Activated naive CD4-positive, alpha-beta T cell treated with anti-CD3 and anti-CD28 coated beads for 36 hours (primary cell): ENCODE data around the gene COL23A1. TPM values are rescaled to one million over a fixed set of nuclear protein-coding genes. Genes with fewer than 3 reads are reported as not detected.
A peak's percentile ranks its signal among the peaks of the same experiment; 100 is the strongest.

Experiments
- CTCF ChIA-PET: fragments of 350-600 bp; sonication (Branson Sonifier 250); formaldehyde crosslinking; loops from one replicate; lab custom pipeline; 2021; ENCODE audit warnings: antibody characterized with exemption; lab: Charles Lee
- DNase-seq: peaks from one replicate; pipeline ENCODE4 v3.0.0-alpha.2; 2020
- H3K27ac Mint-ChIP-seq: one replicate; pipeline ENCODE4 v1.8.0; 2021; ENCODE audit warnings: mild to moderate bottlenecking, mixed read lengths
- H3K27me3 Mint-ChIP-seq: one replicate; pipeline ENCODE4 v1.8.0; 2021; ENCODE audit warnings: low read depth, mixed read lengths
- H3K36me3 Mint-ChIP-seq: one replicate; pipeline ENCODE4 v1.8.0; 2021; ENCODE audit warnings: low read depth, mixed read lengths
- H3K4me1 Mint-ChIP-seq: one replicate; pipeline ENCODE4 v1.8.0; 2021; ENCODE audit warnings: low read depth, mixed read lengths
- H3K4me3 Mint-ChIP-seq: one replicate; pipeline ENCODE4 v1.8.0; 2021; ENCODE audit warnings: mild to moderate bottlenecking, moderate library complexity, mixed read lengths
- H3K9me3 Mint-ChIP-seq: one replicate; pipeline ENCODE4 v1.8.0; 2021; ENCODE audit warnings: mixed read lengths
- intact Hi-C: fragments of 100-400 bp; cut with micrococcal nuclease; formaldehyde crosslinking; loops from one replicate; pipeline ENCODE4 v1.15.1; 2023
- total RNA-seq, 2 experiments: library from RNA; stranded (reverse); gene quantifications; one replicate each; pipeline ENCODE4 v1.2.3, GENCODE V29; 2021

COL23A1 gene
- total RNA-seq, 2 experiments from 2014 or later, result 0.07 TPM; not detected in 1

DNA sequence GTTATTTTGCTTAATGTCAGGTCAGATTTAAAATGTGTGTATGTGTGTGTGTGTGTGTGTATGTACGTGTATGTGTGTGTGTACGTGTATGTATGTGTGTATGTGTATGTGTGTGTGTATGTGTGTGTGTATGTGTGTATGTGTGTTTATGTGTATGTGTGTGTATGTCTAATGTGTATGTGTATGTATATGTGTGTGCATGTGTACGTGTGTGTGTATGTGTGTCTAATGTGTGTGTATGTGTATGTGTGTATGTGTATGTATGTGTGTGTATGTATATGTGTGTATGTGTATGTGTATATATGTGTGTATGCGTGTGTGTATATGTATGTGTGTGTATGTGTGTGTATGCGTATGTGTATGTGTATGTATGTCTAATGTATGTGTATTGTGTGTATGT lies 232.5 kb downstream of the COL23A1 start:
- CTCF ChIA-PET, result no interaction called here
- Mint-ChIP-seq H3K4me3 (no peak overlapping the region), H3K36me3 (no peaks in the 10 kb centered on the region), H3K27ac (no peak overlapping the region), H3K4me1 (peaks cover 5% of the 10 kb centered on the region), H3K27me3 (peaks cover 1% of the 10 kb centered on the region), H3K9me3 (no peaks in the 10 kb centered on the region)
- intact Hi-C loops, result no loop called here
- no peak for DNase-seq

DNA sequence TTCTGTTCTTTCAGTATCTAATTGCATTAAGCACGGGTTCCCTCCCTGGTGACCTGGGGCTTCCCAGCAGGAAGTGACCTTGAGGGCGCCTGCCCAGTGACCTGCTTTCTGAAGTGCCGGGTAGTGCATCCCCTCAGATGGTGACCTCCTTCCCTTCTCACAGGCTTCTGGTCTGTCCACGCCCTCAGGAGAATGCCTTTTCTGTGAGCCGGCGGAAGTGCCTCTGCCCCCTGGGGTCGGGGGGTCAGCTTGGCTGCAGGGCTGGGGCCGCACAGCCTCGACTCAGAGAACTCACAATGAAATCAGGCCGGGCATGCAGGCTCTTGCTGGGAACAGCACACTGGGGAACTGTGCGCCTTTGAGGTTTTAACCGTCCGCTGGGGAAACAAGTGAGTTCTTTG lies 233.1 kb downstream of the COL23A1 start:
- Mint-ChIP-seq H3K4me3 (no peak overlapping the region), H3K27ac (no peak overlapping the region)
- CTCF ChIA-PET, result no interaction called here

DNA sequence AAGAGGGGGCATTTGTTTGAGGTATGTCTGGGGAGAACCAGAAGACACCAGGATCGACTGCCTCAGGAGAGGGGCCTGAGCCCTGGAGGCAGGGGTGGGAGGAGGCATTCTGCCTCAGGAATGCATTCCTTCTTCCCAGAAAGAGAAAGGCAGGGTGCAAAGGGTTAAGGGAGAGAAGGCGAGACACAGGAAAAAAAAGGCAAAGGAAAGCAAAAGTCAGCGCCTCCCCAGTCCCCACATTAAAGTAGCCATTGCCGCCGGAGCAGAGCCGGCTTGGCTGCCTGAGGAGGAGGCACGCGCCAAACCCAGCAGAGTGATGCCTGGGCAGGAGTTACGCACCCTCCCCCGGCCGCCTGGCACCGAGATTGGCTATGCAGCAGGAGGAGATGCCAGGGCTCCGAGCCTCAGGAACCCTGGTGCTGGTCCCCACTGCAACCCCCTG lies 233.7 kb downstream of the COL23A1 start:
- peaks cover 5% of the 10 kb centered on the region for H3K4me1 Mint-ChIP-seq
- CTCF ChIA-PET, result no interaction called here
- H3K4me3 Mint-ChIP-seq, result no peak overlapping the region
- no peaks in the 10 kb centered on the region for H3K36me3 Mint-ChIP-seq
- intact Hi-C loops, result no loop called here
- DNase-seq, result peak; percentile 6
- no peaks in the 10 kb centered on the region for H3K9me3 Mint-ChIP-seq
- peaks cover 1% of the 10 kb centered on the region for H3K27me3 Mint-ChIP-seq
- H3K27ac Mint-ChIP-seq, result no peak overlapping the region

More for the DNA sequence above, 233.1 kb downstream of the COL23A1 start:
- peaks cover 5% of the 10 kb centered on the region for H3K4me1 Mint-ChIP-seq
- DNase-seq, result no peak
- intact Hi-C loops, result no loop called here
- no peaks in the 10 kb centered on the region for H3K36me3 Mint-ChIP-seq
- H3K9me3 Mint-ChIP-seq, result no peaks in the 10 kb centered on the region
- H3K27me3 Mint-ChIP-seq, result peaks cover 1% of the 10 kb centered on the region

DNA sequence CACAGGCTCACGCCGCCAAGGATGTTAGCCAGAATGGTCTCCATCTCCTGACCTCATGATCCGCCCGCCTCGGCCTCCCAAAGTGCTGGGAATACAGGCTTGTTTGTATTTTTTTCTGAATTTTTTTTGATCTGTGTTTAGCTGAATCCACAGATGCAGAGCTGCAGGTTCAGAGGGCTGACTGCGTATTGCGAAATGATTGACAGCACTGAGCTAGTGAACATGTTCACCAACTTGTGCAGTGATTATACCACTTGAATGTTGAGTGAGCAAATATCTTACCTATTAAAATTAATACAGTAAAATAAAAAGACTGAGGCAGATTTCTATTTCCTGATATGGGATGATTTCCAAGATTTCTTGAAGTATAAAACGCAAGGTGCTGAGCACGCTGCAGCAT lies 234.5 kb downstream of the COL23A1 start:
- Mint-ChIP-seq H3K9me3 (no peaks in the 10 kb centered on the region), H3K27ac (no peak overlapping the region), H3K27me3 (peaks cover 3% of the 10 kb centered on the region), H3K4me1 (peaks cover 5% of the 10 kb centered on the region), H3K4me3 (no peak overlapping the region), H3K36me3 (no peaks in the 10 kb centered on the region)
- CTCF ChIA-PET, result no interaction called here
- intact Hi-C loops, result no loop called here
- no peak for DNase-seq

DNA sequence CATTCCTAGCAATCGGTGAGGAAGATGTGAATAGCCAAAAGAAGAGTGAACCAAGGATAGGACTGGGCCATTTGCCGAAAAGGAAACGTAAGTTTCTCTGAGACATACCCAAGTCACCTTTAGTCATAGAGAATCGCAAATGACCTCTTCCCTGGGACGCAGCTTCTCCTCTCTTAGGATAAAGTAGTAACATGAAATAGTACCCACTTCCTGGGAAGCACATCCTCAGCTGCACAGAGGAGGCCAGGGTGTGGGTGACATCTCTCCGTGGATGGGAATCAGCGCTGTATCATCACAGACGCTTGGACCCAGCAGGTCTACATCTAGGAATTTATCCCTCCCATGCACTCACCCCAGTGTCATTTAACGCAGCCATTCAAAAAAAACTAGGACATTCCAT lies 236.7 kb downstream of the COL23A1 start:
- Mint-ChIP-seq H3K4me3 (no peak overlapping the region), H3K4me1 (peaks cover 5% of the 10 kb centered on the region), H3K27ac (no peak overlapping the region), H3K36me3 (no peaks in the 10 kb centered on the region), H3K27me3 (peaks cover 3% of the 10 kb centered on the region), H3K9me3 (no peaks in the 10 kb centered on the region)
- CTCF ChIA-PET, result no interaction called here
- no peak for DNase-seq
- intact Hi-C loops, result no loop called here

DNA sequence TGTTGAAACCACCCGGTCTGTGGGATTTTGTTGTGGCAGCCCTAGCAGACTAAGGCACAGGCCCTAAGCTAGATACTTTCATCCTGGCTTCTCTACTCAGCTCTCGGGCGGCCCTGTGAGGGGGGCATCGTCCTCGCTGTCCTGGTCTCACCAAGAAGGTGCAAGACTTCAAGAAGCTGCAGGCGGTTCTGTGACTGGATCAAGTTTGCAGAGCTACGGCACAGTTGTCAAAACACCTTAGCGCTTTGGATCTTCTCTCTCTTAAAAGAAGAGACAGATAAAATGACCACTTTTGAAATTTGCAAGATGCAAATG lies 238.2 kb downstream of the COL23A1 start:
- no peak for DNase-seq
- H3K4me3 Mint-ChIP-seq, result no peak overlapping the region
- H3K9me3 Mint-ChIP-seq, result no peaks in the 10 kb centered on the region
- CTCF ChIA-PET, result no interaction called here
- peaks cover 3% of the 10 kb centered on the region for H3K27me3 Mint-ChIP-seq
- H3K27ac Mint-ChIP-seq, result no peak overlapping the region
- no peaks in the 10 kb centered on the region for H3K36me3 Mint-ChIP-seq
- H3K4me1 Mint-ChIP-seq, result peaks cover 5% of the 10 kb centered on the region
- intact Hi-C loops, result no loop called here

DNA sequence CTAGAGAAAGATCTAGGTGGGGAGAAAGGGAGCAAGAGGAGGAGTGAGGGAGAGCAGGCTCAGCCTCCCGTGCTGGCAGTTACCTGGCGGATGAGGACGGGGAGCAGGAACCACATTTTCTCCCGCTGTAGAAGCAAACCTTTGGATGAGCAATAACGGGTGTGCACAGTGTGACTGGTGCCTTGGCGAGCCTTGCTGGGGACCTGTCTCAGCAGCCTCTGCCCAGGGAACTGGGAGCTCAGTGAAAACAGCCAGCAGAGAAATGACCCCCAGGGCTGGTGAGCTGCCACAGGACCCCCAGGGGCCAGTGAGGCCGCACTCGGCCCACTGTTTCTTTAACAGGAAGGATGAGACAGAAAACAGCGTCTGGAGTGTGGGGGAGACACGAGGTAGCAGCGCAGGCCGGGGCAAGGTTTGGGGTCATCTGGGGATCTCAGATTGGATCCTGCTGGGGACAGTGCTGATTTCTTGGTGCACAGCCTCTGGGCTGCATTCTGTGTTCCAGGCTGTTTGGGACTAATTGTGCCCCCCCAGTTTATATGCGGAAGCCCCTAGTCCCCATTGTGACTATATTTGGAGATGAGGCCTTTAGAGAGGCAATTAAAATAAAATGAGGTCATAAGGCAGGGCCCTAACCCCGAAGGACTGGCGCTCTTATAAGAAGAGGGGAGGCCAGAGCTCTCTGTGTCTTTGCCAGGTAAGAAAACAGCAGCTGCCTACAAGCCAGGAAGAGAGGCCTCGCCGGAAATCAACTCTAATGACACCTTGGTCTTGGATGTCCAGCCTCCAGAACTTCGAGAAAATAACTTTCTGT lies 238.8 kb downstream of the COL23A1 start:
- H3K27ac Mint-ChIP-seq, result no peak overlapping the region
- CTCF ChIA-PET, result no interaction called here
- no peak for DNase-seq
- intact Hi-C loops, result no loop called here
- no peaks in the 10 kb centered on the region for H3K36me3 Mint-ChIP-seq
- no peaks in the 10 kb centered on the region for H3K9me3 Mint-ChIP-seq
- no peak overlapping the region for H3K4me3 Mint-ChIP-seq
- peaks cover 3% of the 10 kb centered on the region for H3K27me3 Mint-ChIP-seq
- H3K4me1 Mint-ChIP-seq, result peaks cover 3% of the 10 kb centered on the region

DNA sequence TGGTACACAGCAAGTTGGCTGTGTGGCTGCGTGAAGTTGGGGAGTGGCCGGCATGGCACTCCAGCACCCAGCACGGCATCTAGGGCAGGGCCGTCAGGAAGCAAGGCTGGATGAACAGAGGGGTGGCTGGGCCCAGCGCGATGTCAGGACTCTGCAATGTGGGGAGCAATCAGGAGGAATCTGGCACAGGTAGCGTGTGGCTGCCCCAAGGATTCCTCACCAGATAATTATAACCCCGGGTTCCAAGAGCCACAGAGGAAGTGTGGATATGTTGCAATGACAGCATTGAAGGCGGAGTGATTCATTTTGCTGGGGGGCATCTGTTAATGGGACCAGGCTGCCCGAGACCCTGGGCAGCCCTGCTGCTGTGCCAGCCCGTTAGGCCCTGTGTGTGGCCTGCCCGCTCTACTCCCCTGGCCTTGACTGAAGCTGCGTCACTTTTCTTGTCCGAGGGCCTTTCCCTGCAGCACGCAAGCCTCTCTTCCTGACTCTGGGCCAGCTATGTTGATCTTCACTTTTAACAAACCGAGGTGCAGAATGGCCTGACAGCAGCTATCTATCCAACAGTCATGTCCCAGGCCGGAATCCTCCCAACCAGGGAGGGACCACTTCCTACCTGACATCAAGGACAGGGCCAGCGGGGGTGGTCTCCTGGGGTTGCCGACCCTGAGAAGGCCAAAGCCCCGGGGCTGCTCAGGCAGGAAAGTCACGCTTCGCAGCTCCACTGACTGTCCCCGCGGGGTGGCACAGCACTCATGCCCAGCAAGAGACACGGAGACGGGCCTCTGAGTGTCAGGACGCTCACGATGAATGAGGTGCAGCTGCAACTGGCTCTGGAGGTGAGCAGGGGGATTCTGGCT lies 239.6 kb downstream of the COL23A1 start:
- Mint-ChIP-seq H3K27ac (no peak overlapping the region), H3K9me3 (no peaks in the 10 kb centered on the region), H3K36me3 (no peaks in the 10 kb centered on the region)

DNA sequence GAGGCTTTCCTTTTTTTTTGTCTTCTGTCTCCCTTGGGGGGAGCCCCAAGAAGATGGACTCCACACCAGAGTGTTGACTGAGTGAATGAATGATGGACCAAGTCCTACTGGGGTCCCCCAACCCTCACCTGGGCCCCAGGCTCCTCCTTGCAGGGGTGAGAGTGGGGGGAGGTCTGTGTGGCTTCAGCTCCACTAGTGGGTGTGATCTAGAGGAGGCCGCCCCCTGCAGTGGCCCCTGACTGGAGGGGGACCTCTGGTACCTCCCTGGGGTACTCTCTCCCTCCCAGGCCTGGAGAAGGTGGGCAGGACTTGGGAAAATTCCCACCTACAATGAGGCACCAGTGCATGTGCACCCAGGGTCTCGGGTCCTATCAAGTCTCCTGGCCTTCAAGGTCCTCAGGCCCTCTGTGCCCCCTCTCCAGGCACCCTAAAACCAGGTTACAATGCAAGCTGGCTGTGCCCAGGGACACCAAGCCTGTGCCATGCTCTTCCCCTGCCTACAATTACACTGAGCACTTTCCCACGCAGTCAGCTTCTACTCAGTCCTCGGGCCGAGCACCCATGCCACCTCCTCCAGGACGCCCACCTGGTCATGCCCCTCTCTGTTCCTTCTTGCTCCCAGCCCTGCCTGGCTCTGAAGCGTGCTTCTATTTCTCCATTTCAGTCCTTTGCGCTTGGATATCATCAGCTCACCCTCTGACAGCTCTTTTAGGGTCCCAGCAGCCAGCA lies 240.4 kb downstream of the COL23A1 start:
- no peak overlapping the region for H3K27ac Mint-ChIP-seq
- no peaks in the 10 kb centered on the region for H3K4me1 Mint-ChIP-seq
- CTCF ChIA-PET, result no interaction called here
- H3K9me3 Mint-ChIP-seq, result no peaks in the 10 kb centered on the region
- no peak overlapping the region for H3K4me3 Mint-ChIP-seq
- intact Hi-C loops, result no loop called here
- no peaks in the 10 kb centered on the region for H3K36me3 Mint-ChIP-seq
- peaks cover 2% of the 10 kb centered on the region for H3K27me3 Mint-ChIP-seq
- no peak for DNase-seq

More for the DNA sequence above, 239.6 kb downstream of the COL23A1 start:
- H3K4me1 Mint-ChIP-seq, result no peaks in the 10 kb centered on the region
- peaks cover 2% of the 10 kb centered on the region for H3K27me3 Mint-ChIP-seq
- DNase-seq, result no peak
- CTCF ChIA-PET, result no interaction called here
- no peak overlapping the region for H3K4me3 Mint-ChIP-seq
- intact Hi-C loops, result no loop called here

DNA sequence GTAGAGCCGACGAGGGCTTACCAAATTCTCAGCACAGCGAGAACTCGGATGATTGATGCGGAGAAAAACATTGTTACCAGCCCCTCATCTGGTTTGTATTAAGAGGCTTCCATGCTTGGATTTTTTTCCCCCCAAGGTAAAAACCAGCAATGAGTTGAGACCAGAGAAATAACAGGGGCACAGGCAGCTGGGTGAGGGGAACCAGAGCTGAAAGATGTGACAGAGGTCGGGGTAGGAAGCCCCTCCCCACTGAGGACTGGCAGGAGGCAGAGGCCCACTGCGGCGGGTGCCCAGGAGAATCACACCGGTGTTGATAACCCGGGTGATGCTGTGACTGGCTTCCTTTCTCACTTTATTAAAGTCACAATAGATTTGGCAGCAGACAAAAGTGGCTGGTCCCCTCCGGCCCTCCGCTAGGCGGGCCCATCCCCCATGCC lies 241.1 kb downstream of the COL23A1 start:
- Mint-ChIP-seq H3K36me3 (no peaks in the 10 kb centered on the region), H3K27me3 (peaks cover 2% of the 10 kb centered on the region), H3K4me3 (no peak overlapping the region), H3K9me3 (no peaks in the 10 kb centered on the region), H3K27ac (no peak overlapping the region), H3K4me1 (no peaks in the 10 kb centered on the region)
- intact Hi-C loops, result no loop called here
- CTCF ChIA-PET, result no interaction called here
- no peak for DNase-seq

DNA sequence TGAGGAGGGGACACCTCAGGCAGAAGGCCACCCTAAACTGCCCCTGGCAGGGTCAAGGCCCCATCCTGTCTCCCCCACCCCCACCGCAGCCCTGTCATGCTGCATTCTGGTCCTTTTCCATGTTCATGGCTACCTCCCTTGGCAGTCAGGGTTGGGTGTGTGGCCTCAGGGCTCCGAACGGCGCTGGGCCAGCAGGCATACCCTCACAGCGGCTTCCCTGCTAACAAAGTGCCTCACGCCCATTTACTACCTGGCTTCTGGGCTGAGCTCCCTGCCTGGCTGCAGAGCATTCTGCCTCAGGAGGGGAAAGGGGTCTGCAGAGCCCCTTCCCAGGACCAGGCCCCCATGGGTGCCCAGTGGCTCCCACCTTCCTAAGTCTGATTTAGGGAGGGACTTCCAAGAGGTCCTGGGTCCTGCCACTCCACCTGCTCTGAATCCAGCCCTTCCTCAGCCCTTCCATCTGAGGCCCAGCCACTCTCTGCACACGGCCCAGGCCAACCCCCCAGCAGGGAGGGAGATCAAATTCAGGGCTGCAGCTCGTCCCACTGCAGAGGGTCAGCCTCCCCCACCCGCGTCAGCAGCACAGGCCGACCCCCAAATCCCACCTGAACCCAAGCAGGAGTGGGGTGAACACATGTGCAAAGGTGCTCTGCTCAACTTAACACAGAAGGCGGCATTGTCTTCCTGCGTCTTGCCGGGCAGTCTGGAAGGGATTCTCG lies 241.7 kb downstream of the COL23A1 start:
- DNase-seq, result no peak
- Mint-ChIP-seq H3K4me3 (no peak overlapping the region), H3K27me3 (peaks cover 2% of the 10 kb centered on the region), H3K9me3 (no peaks in the 10 kb centered on the region), H3K36me3 (no peaks in the 10 kb centered on the region), H3K27ac (no peak overlapping the region), H3K4me1 (no peaks in the 10 kb centered on the region)
- intact Hi-C loops, result no loop called here
- CTCF ChIA-PET, result no interaction called here

DNA sequence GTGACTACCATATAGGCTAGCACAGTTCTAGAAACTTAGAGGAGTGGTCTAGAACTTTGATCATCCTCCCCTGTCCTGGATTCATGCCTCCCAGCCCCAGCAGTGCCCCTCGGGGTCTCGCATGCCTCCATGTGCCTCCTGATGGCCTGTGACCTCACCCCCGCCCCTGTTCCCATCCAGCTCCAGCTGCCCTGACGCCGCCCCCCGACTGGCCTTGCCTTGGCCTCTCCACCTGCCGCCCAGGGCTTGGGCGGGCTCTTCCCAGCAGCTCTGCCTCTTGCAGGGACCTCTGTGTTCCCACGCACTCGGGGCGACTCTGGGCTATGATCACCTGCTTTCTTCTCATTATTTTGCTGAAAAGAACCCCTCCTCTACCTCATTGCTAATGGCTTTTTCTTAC lies 242.2 kb downstream of the COL23A1 start:
- no peak overlapping the region for H3K4me3 Mint-ChIP-seq
- no peak for DNase-seq
- no peaks in the 10 kb centered on the region for H3K9me3 Mint-ChIP-seq
- intact Hi-C loops, result no loop called here
- CTCF ChIA-PET, result no interaction called here
- H3K27me3 Mint-ChIP-seq, result peaks cover 2% of the 10 kb centered on the region
- no peaks in the 10 kb centered on the region for H3K36me3 Mint-ChIP-seq
- no peak overlapping the region for H3K27ac Mint-ChIP-seq
- no peaks in the 10 kb centered on the region for H3K4me1 Mint-ChIP-seq
